HG02973 (cell line): Measurements from ENCODE around the gene CMIP.

ENCODE experiments used
- ATAC-seq: cut with Tn5 transposase; IDR thresholded peaks from one replicate; pipeline ENCODE4 v1.9.1; 2021; ENCODE audit warnings: moderate library complexity; ENCODE audit not compliant: unreplicated experiment

CMIP gene

DNA sequence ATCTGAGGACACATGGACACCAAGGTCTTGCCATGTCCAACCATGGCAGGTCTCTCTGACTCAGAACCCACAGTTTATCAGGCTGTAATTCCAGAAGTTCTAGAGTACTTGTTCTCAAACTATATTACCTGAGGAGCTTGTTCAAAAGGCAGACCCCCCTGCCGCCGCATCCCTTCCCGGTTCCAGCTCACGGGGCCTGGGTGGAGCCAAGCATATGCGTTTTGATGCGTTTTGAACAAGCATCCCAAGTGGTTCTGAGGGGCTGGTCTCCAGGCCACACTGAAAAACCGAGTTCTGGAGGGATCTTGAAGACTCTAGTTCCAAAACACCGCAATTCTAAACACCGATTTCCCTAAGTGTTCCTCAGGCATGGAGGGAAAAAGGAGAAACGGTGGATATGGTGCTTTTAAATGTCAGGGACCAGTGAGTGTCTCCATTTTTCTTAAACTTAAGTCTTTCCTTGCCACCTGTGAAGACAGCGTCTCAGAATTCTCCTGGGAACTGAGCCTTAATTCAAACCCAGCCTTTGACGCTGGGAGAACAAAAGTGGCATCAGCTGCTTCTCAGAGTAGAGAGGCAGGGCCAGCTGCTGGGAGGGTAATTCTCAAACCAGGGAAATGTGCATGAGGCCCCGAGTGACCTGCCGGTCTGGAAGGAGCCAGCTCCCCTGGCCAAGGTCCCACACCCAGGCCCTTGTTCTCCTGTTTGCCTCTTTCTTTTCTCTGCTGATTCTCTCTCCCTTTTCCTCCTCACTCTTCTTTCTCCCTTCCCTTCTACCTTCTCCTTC, 250.1 kb downstream of the CMIP start:
- no peak for ATAC-seq

DNA sequence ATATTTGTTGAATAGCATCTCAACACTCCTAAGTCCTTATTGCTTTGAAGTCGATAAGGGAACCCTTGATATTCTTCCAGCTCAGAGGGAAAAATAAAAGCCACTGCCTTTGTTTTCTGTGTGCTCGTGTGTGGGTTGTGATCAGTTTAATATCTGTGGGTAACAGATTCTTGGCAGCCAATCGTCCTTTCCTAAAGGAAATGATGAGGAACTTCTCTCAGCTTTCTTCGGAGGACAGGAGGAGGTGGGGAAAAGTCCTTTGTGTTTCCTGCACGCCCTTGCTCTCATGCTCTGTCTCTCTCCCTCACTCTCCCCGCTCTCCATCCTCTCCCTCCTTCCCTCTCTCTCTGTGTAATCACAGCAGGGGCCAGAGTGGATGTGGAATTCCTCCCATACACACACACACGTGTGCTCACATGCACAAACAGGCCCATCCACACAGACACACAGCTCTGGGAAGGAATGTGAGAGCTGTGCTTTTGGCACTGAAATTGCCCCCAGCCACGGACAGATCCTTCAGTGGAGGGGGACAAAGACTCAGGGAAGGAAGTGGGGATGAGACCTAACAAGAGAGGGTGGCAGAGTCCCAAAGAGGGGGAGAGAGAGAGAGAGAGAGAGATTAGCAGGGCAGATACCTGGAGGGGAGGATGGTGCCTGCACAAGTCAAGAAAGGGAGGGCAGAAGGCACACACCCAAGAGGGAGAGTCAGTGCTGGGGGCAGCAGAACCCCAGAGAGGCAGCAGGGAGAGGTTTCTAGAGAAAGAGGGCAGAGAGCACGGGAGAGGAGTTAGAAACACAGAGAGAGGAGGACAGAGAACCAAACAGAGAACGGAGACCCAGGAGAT, 250.9 kb downstream of the CMIP start:
- ATAC-seq, result no peak

DNA sequence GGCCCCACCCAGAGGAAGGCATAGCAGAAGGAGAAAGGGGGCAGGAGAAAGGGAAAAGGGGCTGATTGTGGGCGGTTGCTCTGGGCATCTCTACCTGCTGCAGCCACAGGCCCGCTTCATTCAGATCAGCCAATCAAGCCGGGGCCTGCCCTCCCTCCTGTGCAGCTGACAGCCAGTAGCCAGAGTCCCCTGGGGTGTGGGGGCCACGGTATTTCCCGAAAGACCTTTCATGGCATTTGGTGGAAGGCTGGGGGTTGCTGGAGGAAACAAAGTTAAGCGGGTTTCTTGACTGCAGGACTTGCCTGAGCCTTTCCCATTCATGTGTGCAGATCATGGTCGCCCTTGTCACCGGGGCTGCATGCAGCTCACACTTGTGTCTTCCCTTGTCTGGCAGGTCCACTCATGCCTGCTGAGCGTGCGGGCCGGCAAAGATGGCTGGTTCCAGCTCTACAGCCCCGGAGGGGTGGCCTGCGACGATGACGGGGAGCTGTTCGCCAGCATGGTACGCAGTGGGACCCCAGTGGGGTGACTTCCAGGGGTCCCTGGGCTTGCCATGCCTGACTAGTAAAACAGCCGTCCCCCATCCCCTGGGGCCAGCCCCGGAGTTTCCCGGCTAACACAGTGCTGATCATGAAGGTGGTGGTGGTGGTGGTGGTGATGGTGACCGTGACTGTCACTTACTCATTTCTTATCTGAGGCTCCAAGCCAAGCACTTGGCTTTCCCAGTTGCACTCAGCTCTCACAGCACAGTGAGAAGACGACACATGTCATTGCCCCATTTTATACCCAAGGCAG, 251.8 kb downstream of the CMIP start:
- no peak for ATAC-seq

DNA sequence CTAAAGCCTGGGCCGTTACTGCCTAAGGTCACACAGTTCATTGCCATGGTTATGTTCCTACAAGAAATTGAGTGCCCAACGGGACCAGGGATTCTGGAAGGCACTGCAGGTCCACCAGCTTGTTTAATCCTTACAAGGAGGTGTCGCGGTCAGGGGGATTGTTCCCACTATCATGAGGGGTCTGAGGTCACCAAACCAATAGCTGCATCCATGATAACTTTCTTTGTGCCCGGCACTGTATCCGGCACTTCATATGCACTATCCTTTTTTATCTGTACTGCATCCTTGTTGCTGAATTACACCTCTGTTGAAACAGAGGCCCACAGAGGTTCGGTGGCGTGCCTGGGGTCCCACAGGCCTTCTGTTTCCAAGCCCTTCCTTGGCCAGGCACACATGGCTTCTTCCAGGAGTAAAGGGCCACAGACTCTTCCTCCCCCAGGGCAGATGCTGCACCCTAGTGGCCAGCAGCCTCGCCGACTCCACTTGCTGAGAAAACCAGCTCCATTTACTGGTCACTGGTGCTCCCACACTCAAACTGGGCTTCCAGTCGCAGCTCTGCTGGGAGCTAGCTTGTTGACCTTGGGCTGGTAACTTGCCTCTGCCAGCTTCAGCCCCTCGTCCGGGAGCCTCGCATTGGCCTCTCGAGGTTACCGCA, 252.5 kb downstream of the CMIP start:
- ATAC-seq, result no peak

DNA sequence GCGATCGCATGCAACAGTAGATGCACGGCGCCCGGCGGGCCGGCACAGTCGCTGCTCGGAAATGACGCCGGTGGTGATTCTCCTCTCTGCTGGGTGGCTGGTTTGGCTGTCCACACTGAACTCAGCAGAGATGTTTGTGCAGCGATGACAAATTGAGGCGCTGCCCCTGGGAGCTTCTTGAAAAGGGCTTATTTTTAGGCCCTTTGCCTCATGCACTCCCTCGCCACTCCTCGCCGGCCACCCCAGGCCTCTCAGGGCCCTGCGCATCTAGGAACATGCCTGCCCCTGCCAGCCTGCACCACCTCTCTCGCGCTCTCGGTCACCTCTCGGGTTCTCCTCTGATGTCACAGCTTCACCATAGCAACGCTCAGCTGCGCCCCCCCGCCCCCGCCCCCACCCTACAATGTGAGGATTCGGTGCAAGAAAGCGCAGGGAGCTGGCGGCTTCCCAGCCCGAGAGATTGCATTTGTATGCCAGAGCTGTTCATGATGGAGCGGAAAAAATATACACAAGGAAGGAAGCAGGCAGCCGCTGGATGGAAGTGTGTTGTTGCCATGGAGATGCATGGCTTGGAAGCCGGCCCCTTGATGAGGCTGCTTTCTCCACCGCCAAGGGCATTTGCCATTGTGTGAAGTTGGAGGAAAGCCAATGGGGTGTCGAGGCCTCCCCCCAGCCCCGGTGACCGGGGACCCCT, 253.2 kb downstream of the CMIP start:
- no peak for ATAC-seq

DNA sequence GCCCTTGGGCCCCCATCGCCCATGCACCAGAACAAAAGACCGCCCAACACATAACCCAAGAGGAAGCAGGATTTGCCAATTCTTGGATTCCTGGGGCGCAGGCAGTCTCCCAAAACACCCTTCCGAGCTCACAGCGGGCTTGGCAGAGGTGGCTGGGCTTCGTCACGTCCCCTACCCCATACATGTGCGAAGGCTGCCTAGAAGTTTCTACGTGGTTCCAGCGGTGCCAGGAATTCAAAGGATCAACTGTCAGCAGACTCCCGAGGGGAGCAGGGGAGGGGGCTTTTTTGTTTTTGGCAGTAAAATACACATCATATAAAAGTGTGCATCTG, 253.7 kb downstream of the CMIP start:
- ATAC-seq, result no peak

DNA sequence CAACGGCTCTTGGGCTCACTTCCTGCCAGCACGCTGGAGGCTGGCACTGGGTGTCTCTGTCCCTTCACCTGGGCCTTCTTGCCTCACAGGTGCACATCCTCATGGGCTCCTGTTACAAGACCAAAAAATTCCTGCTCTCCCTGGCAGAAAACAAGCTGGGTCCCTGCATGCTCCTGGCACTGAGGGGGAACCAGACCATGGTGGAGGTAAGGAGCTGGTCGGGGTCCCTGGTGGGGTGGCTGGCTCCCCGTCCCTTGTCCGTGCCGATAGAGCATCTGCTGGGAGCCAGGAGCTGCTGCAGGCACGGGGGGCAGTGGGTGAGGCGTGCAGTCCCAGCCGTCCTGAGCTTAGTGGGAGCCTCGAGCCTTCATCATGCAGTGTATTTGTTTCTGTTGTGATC, 255.0 kb downstream of the CMIP start:
- no peak for ATAC-seq

DNA sequence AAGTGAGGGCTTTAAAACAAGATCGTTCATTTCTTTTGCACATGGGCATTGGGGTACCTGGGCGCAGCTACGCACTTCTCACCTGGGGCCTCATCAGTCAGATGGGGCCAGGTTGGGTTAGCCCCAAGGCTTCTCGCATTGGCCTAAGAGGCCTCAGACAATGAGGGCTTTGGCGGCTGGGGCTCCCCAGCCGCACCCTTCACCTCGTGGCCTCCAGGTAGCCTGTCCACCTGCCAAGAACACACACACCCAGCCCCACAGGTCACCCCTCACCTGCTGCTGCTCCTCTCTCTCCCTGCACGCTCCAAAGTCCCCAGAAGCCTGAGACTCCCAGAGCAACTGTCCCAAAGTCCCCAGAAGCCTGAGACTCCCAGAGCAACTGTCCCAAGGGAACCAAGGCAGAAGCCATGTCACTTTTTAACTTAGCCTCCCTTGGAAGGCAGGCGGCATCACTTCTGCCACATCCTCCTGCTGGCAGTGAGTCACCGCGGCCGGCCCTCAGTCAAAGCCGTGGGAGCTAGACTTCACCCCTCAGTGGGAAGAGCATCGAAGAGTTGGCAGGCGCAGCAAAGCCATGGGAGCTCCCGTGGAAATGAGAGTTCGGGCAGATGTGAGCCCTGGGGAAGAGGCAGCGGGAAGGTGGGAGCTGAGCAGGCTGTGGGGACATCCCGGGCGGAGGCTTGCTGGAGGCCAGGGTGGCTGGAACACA, 255.6 kb downstream of the CMIP start:
- ATAC-seq, result no peak

DNA sequence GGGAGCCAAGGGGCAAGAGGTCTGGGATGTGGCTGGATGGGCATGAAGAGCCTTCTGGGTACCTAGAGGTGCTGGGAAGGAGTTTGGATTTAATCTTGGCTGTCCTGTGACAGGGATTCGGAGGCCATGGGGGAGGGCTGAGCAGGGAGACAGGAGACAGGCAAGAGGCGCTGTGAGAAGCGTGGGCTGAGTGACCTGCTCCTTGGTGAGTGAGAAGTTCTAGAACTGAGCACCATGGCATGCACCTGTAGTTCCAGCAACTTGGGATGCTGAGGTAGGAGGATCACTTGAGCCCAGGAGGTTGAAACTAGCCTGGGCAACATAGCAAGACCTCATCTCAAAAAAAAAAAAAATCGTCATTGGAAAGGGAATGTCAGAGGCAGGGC, 256.2 kb downstream of the CMIP start:
- no peak for ATAC-seq

DNA sequence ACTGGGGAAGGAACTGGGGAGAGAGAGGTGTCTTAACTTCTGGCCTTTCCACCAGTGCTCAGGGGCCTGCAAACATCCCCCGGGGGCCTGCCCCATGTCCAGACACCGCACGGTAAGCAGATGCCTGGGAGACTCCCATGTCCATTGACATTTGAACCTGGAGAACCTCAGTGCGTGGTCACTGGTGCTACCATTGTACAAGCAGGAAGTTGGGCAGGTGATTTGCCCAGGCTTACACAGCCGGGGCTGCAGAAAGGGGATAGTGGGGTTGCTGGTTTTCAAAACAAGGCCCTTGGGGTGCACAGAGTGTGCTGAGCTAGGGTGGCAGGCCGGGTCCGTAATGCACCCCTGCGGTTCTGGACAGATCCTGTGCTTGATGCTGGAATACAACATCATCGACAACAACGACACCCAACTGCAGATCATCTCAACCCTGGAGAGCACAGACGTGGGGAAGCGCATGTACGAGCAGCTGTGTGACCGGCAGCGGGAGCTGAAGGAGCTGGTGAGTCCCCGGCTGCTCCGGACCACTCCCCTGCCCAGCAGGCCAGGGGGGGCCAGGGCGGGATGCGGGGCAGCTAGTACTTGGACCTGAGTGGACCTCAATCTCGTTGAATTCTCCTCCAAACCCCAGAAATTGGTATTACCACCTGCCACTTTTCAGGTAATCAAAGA, 256.8 kb downstream of the CMIP start:
- ATAC-seq, result no peak

DNA sequence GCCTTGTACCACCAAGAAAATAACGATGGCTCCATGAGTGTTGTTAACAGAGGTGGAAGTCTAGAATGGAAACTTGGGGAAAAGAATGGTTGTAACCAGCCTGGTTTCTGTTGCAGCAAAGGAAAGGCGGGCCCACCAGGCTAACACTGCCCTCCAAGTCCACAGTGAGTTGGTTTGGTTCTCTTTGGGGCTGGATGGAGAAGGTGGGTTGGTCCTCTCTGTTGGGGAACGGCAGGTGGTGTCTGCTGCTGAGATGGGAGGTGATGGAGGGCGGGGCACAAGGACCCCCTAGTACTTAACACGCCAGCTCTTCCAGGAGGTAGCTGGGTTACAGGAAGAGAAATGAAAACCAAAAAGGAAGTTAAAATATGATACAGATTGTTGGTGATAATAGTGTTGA, 257.9 kb downstream of the CMIP start:
- no peak for ATAC-seq

DNA sequence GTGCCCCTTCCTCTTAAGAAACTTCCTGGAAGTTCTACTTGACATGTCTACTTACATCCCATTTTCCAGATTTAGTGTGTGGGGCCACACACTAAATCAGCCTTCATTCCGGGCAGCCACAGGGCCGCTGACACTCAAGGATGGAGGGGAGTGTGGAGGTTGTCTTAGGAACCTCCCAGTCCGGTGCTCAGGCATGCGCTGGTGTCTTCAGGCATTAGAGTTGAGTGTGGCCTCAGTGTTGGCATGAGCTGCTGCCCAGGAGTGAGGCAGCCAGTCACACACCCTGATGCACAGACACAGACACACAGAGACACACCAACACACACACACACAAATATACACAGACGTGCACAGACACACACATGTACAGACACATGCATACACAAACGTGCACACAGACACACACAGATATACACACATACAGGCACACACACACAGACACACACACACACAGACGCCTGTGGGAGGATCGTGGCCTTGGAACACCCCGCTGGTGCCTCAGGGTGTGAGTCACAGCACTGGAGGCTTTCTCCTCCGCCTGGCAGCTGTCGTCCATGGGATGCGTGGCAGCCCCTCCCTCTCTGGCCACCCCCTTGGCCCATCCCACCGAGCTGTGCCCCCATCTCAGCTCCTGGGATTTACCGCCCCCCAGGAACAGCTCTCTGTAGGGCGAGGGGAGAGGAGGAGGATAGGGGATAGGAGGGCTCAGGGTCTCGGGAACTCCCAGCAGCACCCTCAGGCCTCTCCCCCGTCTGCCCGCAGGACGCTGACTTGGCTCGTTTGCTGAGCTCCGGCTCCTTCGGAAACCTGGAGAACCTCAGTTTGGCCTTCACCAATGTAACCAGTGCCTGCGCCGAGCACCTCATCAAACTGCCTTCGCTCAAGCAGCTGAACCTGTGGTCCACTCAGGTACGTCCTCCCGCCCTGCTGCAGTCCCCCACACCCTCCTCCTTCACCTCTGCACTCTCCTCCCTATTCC, 258.9 kb downstream of the CMIP start:
- ATAC-seq, result no peak

DNA sequence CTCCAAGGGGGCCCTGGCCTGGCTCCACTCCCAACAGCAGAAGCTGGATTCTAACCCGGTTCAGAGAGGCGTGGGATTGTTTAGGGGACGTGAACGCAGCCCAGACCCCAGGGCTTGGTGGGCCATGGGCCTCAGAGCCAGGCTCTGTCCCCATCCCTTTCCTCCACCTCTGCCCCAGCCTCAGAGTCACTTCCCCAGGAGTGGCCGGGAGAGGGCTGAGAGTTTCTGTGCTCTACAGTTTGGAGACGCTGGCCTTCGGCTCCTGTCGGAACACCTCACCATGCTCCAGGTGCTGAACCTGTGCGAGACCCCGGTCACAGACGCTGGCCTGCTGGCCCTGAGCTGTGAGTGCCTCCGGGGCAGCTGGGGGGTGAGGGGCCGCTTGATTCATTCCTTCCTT, 260.7 kb downstream of the CMIP start:
- no peak for ATAC-seq

DNA sequence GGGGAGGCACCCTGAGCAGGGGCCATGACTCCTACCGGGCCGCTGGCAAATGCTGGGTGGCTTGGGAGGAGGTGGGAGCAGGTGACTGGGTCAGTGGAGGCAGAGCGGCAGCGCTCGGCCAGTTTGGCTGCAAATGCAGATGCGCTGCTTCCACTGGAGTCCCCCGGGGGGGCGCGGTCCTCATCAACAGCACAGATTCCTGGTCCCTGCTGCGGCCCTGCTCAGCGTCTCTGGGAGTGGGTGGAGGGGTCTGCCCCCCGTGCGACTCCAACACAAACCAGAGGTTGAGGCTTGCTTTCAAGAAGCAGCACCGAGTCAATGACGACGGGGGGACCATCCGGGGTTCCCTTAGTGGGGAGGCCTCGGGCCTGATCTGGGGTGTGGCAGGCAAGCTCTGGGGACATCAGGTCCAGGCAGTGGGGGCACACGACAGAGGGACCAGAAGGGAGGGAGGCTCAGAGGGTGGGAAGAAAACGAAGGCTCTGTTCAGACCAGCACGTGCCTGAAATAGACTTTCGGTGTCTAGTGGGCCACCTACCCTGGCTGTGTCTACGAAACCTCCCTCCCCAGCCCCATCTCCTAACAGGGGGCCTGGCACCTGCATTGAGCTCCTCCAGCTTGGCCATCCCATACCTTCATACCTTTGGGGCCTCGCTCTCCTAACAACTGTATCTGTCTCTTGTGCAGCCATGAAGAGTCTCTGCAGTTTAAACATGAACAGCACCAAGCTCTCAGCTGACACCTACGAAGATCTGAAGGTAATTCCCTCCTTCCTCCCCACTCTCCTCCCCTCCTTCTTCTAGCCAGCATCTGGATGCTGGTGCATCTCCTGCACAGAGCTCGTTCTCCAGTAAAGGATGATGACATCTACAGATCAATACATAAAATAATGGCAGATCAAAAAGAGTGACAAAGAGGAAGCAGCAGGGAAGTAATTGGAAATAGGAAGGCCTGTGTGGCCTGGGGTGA, 262.0 kb downstream of the CMIP start:
- no peak for ATAC-seq

DNA sequence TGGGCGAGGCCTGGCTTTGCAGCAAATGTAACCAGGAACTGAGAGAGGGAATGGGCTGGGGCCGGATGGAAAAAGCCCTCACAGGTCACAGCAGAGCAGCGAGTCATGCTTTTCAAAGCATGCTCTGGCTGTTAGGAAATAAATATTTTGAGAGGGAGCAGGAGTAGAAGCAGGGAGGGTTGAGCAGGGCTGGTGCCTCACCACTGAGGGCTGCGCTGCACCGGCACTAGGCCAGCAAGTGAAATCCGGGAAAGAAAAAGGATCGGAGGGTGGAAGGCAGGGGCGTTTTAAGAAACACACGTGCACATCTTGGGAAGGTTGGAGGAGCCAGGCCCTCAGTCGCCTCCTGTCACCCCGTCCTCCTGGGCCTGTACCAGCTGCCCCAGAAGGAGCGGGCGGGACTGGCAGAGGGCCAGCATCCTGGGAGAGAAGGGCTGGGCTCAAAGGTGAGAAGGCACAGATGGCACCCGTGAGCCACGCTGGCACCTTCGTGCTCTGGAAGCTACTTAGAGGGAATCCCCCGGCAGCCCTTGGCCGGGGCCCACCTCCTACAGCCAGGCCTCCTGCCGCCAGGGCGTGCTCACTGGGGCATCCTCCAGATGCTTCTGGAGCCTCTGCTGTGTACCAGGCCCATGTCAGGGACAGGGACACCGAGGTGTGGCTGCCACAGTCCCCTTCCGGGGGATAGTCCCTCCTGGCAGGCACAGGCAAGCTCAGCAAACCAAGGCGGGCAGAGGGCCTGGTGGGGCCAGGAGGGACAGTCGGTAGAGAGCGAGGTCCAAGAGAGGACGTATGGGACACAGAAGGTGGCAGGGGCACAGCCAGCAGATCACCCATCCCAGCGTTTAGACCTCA, 263.0 kb downstream of the CMIP start:
- no peak for ATAC-seq
